Skeletal muscle tissue (tissue), 4 donors: ENCODE data around the gene LRP5. TPM values are rescaled to one million over a fixed set of nuclear protein-coding genes. Genes with fewer than 3 reads are reported as not detected.

Experiments used
- H3K27ac ChIP-seq: one replicate; pipeline ENCODE4 v1.7.0; 2013; ENCODE audit warnings: mild to moderate bottlenecking, low read depth, low read length, inconsistent platforms
- H3K27me3 ChIP-seq, 3 donors: one replicate each; pipeline ENCODE4 v1.7.0; 2013; ENCODE audit warnings: low read length in 3 of 3; ENCODE audit not compliant: control insufficient read depth in 3 of 3, insufficient read depth in 3 of 3
- H3K36me3 ChIP-seq, 3 donors: one replicate each; pipeline ENCODE4 v1.7.0; 2013; ENCODE audit warnings: low read length in 3 of 3; ENCODE audit not compliant: control insufficient read depth in 3 of 3, insufficient read depth in 3 of 3
- H3K4me1 ChIP-seq, 3 donors: one replicate each; pipeline ENCODE4 v1.7.0; 2013; ENCODE audit warnings: low read length in 3 of 3, mild to moderate bottlenecking in 3 of 3; ENCODE audit not compliant: control insufficient read depth in 3 of 3, insufficient read depth in 3 of 3
- H3K4me3 ChIP-seq, 3 donors: one replicate each; pipeline ENCODE4 v1.7.0; 2013; ENCODE audit warnings: low read length in 3 of 3
- H3K9ac ChIP-seq, 3 donors: one replicate each; pipeline ENCODE4 v1.7.0; 2013; ENCODE audit warnings: low read length in 3 of 3, mild to moderate bottlenecking in 3 of 3, moderate library complexity in 2 of 3, low read depth in 1 of 3
- H3K9me3 ChIP-seq, 3 donors: one replicate each; pipeline ENCODE4 v1.7.0; 2013; ENCODE audit warnings: low read length in 3 of 3; ENCODE audit not compliant: control insufficient read depth in 3 of 3
- total RNA-seq: library from RNA; depleted of rRNA; stranded (reverse); fragments of >200 nt; gene quantifications from one replicate; pipeline ENCODE4 v1.2.3, GENCODE V29; 2014
- donor health status: Osteomylitis.

LRP5 gene
- total RNA-seq, 1 donor from 2014 or later: 31.3 TPM

DNA sequence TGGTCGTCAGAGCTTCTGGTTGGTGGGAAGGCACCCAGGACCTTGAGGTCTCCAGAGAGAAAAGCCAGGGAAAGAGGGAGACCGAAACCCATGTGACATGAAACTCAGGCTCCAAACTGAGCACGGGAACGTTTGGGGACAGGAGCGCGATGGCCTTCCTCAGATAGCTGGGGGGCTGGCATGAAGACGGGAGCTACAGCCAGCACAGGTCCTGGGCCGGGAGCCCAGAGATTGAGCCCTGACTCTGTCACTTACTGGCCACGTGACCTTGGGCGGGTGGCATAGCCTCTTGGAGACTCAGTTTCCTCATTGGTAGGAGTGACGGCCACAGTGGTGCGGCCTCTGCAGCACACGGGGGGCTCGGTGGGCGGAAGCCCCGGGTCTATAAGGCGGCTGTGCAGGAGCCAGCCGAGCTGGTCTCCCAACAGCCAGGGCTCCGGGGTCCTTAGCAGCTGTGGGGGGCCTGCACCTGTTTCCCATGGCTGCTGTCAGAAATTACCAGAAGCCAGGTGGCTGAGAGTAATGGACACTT, 111.8 kb downstream of the LRP5 start:
- no peak overlapping the region for H3K4me3 ChIP-seq
- no peak overlapping the region for H3K27ac ChIP-seq
- no peaks in the 10 kb centered on the region for H3K4me1 ChIP-seq
- H3K9ac ChIP-seq: no peak overlapping the region
- H3K9me3 ChIP-seq: peaks cover under 1 to 2% (median 1%) of the 10 kb centered on the region in 3 donors
- no peaks in the 10 kb centered on the region for H3K27me3 ChIP-seq
- peaks cover 20 to 33% (median 23%) of the 10 kb centered on the region in 3 donors for H3K36me3 ChIP-seq

DNA sequence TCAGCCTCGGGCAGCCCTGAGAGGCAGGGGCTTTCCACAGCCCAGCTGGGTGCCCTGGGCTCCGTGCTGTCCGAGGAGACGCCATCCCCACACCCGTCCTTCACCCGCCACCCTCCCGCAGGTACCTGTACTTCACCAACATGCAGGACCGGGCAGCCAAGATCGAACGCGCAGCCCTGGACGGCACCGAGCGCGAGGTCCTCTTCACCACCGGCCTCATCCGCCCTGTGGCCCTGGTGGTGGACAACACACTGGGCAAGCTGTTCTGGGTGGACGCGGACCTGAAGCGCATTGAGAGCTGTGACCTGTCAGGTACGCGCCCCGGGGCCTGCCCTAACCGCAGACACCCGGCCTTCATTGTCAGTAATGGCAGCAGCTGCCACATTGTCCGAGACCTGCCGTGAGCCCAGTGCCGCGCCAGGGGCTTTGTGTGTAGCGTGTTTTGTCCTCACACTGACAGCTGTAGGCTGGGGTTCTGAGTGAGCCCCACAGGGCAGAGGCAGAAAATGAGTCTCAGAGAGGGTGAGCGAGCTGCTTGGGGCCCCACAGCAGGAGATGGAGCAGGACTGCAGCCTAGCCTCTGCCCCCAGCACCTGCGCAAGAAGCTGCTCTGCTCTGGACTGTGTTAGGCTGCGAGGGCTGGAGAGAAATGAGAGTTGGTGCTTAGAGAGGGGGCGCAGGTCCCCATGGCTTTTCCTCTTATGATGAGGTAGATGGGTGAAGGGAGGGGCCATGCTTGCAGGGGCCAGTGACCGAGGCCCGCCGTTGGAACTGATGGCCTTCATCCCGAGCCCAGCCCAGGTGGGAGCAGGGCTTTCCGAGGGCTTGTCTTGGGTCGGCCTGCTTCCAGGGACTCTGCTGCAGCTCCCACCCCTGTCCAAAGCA, 112.8 kb downstream of the LRP5 start:
- Histone ChIP-seq H3K4me3 (no peak overlapping the region), H3K9ac (no peak overlapping the region), H3K36me3 (peaks cover 28 to 36% (median 28%) of the 10 kb centered on the region in 3 donors), H3K27me3 (no peaks in the 10 kb centered on the region), H3K4me1 (no peaks in the 10 kb centered on the region), H3K9me3 (peaks cover 6 to 7% (median 6%) of the 10 kb centered on the region in 3 donors), H3K27ac (no peak overlapping the region)

DNA sequence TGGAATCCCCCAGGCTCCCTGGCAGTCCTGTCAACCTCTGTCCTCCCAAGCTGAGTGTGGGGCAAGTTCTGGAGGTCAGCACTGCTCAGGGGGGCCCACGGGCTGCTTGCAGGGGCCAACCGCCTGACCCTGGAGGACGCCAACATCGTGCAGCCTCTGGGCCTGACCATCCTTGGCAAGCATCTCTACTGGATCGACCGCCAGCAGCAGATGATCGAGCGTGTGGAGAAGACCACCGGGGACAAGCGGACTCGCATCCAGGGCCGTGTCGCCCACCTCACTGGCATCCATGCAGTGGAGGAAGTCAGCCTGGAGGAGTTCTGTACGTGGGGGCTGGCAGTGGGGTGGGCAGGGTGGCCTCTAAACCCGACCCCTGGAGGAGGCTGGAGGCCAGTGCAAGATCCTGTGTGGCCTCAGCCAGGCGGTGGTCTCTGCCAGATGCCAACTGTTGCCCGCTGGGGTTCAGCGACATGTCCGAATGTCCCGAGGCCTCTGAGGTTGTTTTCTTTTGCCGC, 113.5 kb downstream of the LRP5 start:
- Histone ChIP-seq H3K27ac (no peak overlapping the region), H3K4me1 (peaks cover 0 to 2% (median 0%) of the 10 kb centered on the region in 3 donors), H3K9me3 (peaks cover 6 to 7% (median 6%) of the 10 kb centered on the region in 3 donors), H3K27me3 (no peaks in the 10 kb centered on the region), H3K9ac (no peak overlapping the region), H3K4me3 (no peak overlapping the region), H3K36me3 (peaks cover 28 to 36% (median 28%) of the 10 kb centered on the region in 3 donors)

DNA sequence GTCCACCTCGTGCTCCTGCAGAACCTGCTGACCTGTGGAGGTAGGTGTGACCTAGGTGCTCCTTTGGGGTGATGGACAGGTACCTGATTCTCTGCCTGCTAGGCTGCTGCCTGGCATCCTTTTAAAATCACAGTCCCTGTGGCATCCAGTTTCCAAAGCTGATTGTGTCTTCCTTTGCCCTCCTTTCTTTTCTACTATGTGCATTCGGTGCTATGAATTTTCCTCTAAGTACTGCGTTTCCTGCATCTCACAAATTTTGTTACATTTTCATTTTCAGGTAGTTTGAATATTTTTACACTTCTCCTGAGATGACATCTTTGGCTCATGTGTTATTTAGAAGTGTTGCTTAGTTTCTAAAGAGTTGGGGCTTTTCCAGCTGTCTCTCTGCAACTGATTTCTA, 117.3 kb downstream of the LRP5 start:
- H3K4me1 ChIP-seq: peaks cover 0 to 4% (median 0%) of the 10 kb centered on the region in 3 donors
- H3K9me3 ChIP-seq: peaks cover 6 to 7% (median 6%) of the 10 kb centered on the region in 3 donors
- no peaks in the 10 kb centered on the region for H3K27me3 ChIP-seq
- no peak overlapping the region for H3K27ac ChIP-seq
- no peak overlapping the region for H3K4me3 ChIP-seq
- H3K36me3 ChIP-seq: peaks cover 25 to 42% (median 25%) of the 10 kb centered on the region in 3 donors
- no peak overlapping the region for H3K9ac ChIP-seq

DNA sequence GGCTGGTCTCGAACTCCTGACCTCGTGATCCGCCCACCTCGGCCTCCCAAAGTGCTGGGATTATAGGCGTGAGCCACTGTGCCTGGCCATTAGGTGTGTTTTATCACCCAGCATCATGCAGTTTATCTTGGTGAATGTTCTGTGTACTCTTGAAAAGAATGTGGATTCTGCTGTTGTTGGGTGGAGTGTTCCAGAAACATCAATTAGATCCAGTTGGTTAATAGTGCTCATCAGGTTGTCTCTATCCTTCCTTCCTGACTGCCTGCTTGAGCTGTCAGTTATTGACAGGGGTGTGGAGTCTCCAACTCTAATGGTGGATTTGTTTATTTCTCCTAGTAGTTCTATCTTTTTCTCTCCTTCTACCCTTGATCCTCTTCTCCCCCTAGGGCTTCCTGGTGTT, 118.0 kb downstream of the LRP5 start:
- Histone ChIP-seq H3K36me3 (peaks cover 23 to 39% (median 26%) of the 10 kb centered on the region in 3 donors), H3K9ac (no peak overlapping the region), H3K27me3 (no peaks in the 10 kb centered on the region), H3K4me1 (peaks cover 0 to 4% (median 0%) of the 10 kb centered on the region in 3 donors), H3K9me3 (peaks cover 6 to 7% (median 6%) of the 10 kb centered on the region in 3 donors), H3K4me3 (no peak overlapping the region), H3K27ac (no peak overlapping the region)

DNA sequence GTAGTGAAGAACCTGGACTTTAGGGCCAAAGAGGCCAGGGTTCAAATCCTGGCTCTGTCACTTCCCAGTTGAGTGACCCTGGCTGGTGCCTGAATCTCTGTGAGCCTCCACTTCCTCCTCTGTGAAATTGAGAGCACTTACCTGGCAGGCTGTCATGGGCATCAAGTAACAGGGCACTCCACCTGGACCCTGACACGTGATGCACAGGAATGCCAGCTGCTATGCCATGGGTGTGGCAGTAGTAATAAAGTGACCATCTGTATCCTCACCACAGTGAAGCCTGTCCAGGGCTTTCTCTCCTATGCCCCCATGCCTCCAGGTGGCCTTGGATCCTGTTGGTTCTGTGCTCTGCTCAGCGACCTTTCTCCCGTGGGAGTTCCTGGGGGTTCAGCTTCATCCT, 118.4 kb downstream of the LRP5 start:
- Histone ChIP-seq H3K4me1 (peaks cover 0 to 4% (median 0%) of the 10 kb centered on the region in 3 donors), H3K9ac (no peak overlapping the region), H3K27me3 (no peaks in the 10 kb centered on the region), H3K9me3 (peaks cover 6 to 7% (median 6%) of the 10 kb centered on the region in 3 donors), H3K36me3 (peaks cover 22 to 35% (median 25%) of the 10 kb centered on the region in 3 donors), H3K27ac (no peak overlapping the region), H3K4me3 (no peak overlapping the region)

DNA sequence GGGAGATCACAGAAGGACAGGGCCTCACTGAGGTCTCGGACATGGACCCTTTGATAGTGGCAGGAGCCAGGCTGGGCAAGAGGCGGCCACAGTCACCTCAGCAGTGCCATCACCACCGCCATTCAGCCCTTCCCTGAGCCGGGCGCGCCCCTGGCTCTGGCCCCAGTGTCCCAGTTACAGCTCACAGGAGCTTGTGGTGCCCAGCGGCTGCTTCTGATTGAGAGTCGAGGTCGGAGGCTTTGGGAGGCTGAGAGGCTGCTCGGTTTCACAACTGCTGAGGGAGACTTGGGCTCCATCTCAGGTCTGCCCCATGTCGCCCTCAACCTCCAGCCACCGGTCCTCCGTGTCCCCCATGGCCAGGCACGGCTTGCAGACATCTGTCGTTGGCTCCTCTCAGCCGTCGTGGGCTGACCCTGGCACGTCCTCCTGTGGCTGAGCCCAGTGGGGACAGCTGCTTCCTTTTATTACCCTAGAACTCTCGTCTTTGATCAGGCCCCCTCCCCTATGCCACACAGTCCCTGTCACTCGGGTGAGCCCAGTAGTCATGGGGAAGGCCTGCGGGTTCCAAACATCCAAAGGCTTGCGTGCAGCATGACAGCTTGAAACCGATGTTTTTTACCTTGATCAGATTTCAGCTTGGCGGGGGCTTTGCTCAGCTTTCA, 119.7 kb downstream of the LRP5 start:
- no peak overlapping the region for H3K9ac ChIP-seq
- no peaks in the 10 kb centered on the region for H3K27me3 ChIP-seq
- no peak overlapping the region for H3K27ac ChIP-seq
- peaks cover 14 to 31% (median 21%) of the 10 kb centered on the region in 3 donors for H3K36me3 ChIP-seq
- no peak overlapping the region for H3K4me3 ChIP-seq
- peaks cover 6 to 7% (median 6%) of the 10 kb centered on the region in 3 donors for H3K9me3 ChIP-seq
- H3K4me1 ChIP-seq: peaks cover 2 to 12% (median 4%) of the 10 kb centered on the region in 3 donors

DNA sequence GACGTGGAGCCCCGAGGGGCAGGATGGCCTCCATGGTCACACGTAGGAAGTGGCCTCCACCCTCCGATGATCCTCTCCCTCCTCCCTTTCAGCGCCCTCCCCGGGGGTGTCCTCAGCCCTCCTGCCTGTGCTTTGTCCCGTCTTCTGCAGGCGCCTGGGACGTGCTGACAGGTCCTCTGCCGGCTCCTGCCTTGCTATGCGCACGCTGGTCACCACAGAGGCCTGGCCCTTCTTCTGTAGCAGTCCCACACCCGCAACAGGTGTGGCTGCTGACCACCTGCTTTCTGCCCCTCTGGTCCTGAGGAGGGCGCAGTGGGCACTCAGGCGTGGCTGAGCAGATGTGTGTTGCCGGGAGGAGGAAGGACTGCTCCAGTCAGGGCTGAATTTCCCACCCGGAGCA, 120.5 kb downstream of the LRP5 start:
- peaks cover 13 to 31% (median 21%) of the 10 kb centered on the region in 3 donors for H3K36me3 ChIP-seq

DNA sequence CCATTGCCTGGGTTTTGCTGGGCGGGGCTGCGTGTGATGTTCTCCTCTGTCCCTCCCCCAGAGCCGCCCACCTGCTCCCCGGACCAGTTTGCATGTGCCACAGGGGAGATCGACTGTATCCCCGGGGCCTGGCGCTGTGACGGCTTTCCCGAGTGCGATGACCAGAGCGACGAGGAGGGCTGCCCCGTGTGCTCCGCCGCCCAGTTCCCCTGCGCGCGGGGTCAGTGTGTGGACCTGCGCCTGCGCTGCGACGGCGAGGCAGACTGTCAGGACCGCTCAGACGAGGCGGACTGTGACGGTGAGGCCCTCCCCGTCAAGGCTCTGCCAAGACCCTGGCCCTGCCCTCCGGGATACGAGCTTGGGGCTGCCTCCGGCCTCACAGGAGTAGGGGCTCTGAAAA, 121.2 kb downstream of the LRP5 start:
- Histone ChIP-seq H3K9ac (no peak overlapping the region), H3K9me3 (peaks cover 6 to 7% (median 6%) of the 10 kb centered on the region in 3 donors), H3K36me3 (peaks cover 13 to 30% (median 22%) of the 10 kb centered on the region in 3 donors), H3K27me3 (no peaks in the 10 kb centered on the region), H3K4me1 (peaks cover 4 to 20% (median 17%) of the 10 kb centered on the region in 3 donors), H3K4me3 (no peak overlapping the region), H3K27ac (no peak overlapping the region)

More for the DNA sequence above, 120.5 kb downstream of the LRP5 start:
- peaks cover 6 to 7% (median 6%) of the 10 kb centered on the region in 3 donors for H3K9me3 ChIP-seq
- no peaks in the 10 kb centered on the region for H3K27me3 ChIP-seq
- H3K27ac ChIP-seq: no peak overlapping the region
- no peak overlapping the region for H3K9ac ChIP-seq
- no peak overlapping the region for H3K4me3 ChIP-seq
- peaks cover 4 to 18% (median 11%) of the 10 kb centered on the region in 3 donors for H3K4me1 ChIP-seq
